Measurements from ENCODE around the gene PRDM16. TPM values are rescaled to one million over a fixed set of nuclear protein-coding genes. Genes with fewer than 3 reads are reported as not detected.

The PRDM16 gene
- total and polyA plus RNA-seq, 2 of the 8 experiments (the other 6 are each of a cell fraction or from before 2014, with no cell fraction given): 0.39 to 0.43 TPM

GRCh38 chr1:3099861-3100260, 30.9 kb downstream of the PRDM16 start:
- Histone ChIP-seq H3K4me3 (ENCODE audit: extremely low read depth in 1 of 4, insufficient read depth in 2 of 4, low read depth in 3 of 4, low read length in 4 of 4) (no peak overlapping the region), H3K23me2 (ENCODE audit: low read depth, low read length) (no peaks in the 10 kb centered on the region), H3K14ac (ENCODE audit: insufficient read length) (no peak overlapping the region), H3K36me3 (ENCODE audit: control insufficient read depth in 2 of 4, insufficient read depth in 4 of 4, low read length in 3 of 4) (no peaks in the 10 kb centered on the region), H2BK12ac (ENCODE audit: low read depth, low read length) (no peak overlapping the region), H2BK120ac (replicated peaks; ENCODE audit: low read depth, low read length) (no peak overlapping the region), H3K23ac (ENCODE audit: insufficient read length) (no peak overlapping the region), H2BK20ac (ENCODE audit: low read length) (no peak overlapping the region), H3K9me3 (ENCODE audit: insufficient read depth in 2 of 2, low read depth in 1 of 2, low read length in 1 of 2) (no peaks in the 10 kb centered on the region), H2AK5ac (ENCODE audit: low read depth, low read length) (no peak overlapping the region), H2AFZ (ENCODE audit: low read length) (no peak overlapping the region), H4K5ac (ENCODE audit: insufficient read length, low read depth, low read length) (no peak overlapping the region), H3K27me3 (replicated peaks in 1 of 4; ENCODE audit: control insufficient read depth in 3 of 4, extremely low read depth in 1 of 4, insufficient read depth in 3 of 4, low read length in 3 of 4) (peaks cover 0 to 2% (median under 1%) of the 10 kb centered on the region in 4 experiments; a peak in 3 of 7 replicates), H4K8ac (ENCODE audit: extremely low read depth, insufficient read depth, low read length) (no peak overlapping the region), H3K4me2 (ENCODE audit: insufficient read depth in 1 of 2, low read depth in 2 of 2, low read length in 2 of 2) (no peak overlapping the region), H4K20me1 (replicated peaks in 1 of 2; ENCODE audit: control insufficient read depth in 1 of 2, insufficient read depth in 2 of 2, low read length in 2 of 2) (no peaks in the 10 kb centered on the region), H3K9ac (replicated peaks in 1 of 4; ENCODE audit: extremely low read depth in 1 of 4, low read depth in 3 of 4, low read length in 3 of 4) (no peak overlapping the region), H3K79me2 (ENCODE audit: control insufficient read depth in 1 of 2, insufficient read depth in 2 of 2, low read length in 2 of 2) (no peaks in the 10 kb centered on the region), H3K27ac (ENCODE audit: low read depth, low read length) (no peak overlapping the region), H3K79me1 (ENCODE audit: low read depth, low read length) (no peaks in the 10 kb centered on the region), H3K18ac (ENCODE audit: extremely low read depth, low read length) (no peak overlapping the region), H4K91ac (replicated peaks; ENCODE audit: insufficient read length, low read length) (no peak overlapping the region), H3K4ac (replicated peaks; ENCODE audit: insufficient read length, low read depth, low read length) (no peak overlapping the region), H3K4me1 (replicated peaks in 1 of 4; ENCODE audit: control insufficient read depth in 3 of 4, insufficient read depth in 4 of 4, low read length in 3 of 4) (peaks cover 0 to 13% (median 9%) of the 10 kb centered on the region in 4 experiments; a peak in 5 of 7 replicates), H2BK5ac (ENCODE audit: low read depth, low read length) (no peak overlapping the region), H3K56ac (replicated peaks; ENCODE audit: insufficient read length, low read depth, low read length) (no peak overlapping the region), H2BK15ac (ENCODE audit: low read length) (no peak overlapping the region)
- FAIRE-seq: no peak
- DNase-seq (ENCODE audit: low read depth in 1 of 2, low spot score in 2 of 2): no peak
- ChIA-PET POLR2A (ENCODE audit: partially characterized antibody) (interaction anchor here (1.1 kb wide), 1 partner anchor 21 kb away, joined by 3 read pairs; no protein-coding TSS in a partner anchor), CTCF (ENCODE audit: partially characterized antibody) (interaction anchor here (1.0 kb wide), 2 partner anchors 135 to 183 kb away, joined by 3 read pairs; no protein-coding TSS in a partner anchor)
- WGBS, 2 experiments (ENCODE audit: extremely low coverage in 1 of 2, insufficient coverage in 1 of 2, insufficient read length in 1 of 2, insufficient replicate concordance in 2 of 2, low coverage in 1 of 2, low lambda C conversion rate in 2 of 2, missing lambda C conversion rate in 1 of 2): 91% methylated on average over 9 of the region's 9 CpGs; no CpG with 5 or more reads in 1 of the 2 experiments
- TF ChIP-seq CREB1 (IDR thresholded peaks at IDR 0.05) (no peak), HDAC2 (IDR thresholded peaks at IDR 0.05; ENCODE audit: borderline replicate concordance in 1 of 2, low read depth in 2 of 2, low read length in 2 of 2) (no peak), RAD21 (IDR thresholded peaks at IDR 0.05 in 1 of 2, conservative IDR thresholded peaks at IDR 0.05 in 1 of 2; ENCODE audit: low read depth in 2 of 2, low read length in 2 of 2) (no peak), GABPA (IDR thresholded peaks at IDR 0.05; ENCODE audit: borderline replicate concordance, insufficient read depth, low read length) (no peak), TEAD4 (IDR thresholded peaks at IDR 0.05; ENCODE audit: low read depth, low read length) (no peak), MAX (IDR thresholded peaks at IDR 0.05) (no peak), KDM4A (IDR thresholded peaks at IDR 0.05; ENCODE audit: low read depth, low read length, severe bottlenecking) (no peak), SIX5 (IDR thresholded peaks at IDR 0.05; ENCODE audit: low read depth, low read length) (no peak), CTBP2 (IDR thresholded peaks at IDR 0.05; ENCODE audit: borderline replicate concordance, insufficient read depth, insufficient read length, low read length) (no peak), SUZ12 (IDR thresholded peaks at IDR 0.05; ENCODE audit: low read length) (no peak), EGR1 (IDR thresholded peaks at IDR 0.05; ENCODE audit: borderline replicate concordance, low read depth, low read length) (no peak), USF2 (IDR thresholded peaks at IDR 0.05; ENCODE audit: low read length) (no peak)

All from H1 (cell line).